IMR-90 (cell line): ENCODE results near the gene TEPSIN. TPM values are rescaled to one million over a fixed set of nuclear protein-coding genes. Genes with fewer than 3 reads are reported as not detected.

ENCODE experiments used
- ATAC-seq: fragments of 200-7000 bp; cut with Tn5 transposase; 2 replicates; pipeline ENCODE4 v1.9.1; 2020; ENCODE audit warnings: low read depth, mild to moderate bottlenecking, moderate library complexity
- BruUV-seq: library from RNA; stranded (reverse); fragments of 400-500 nt; replicated peaks from 2 replicates; lab custom pipeline; 2021; lab: Mats Ljungman, UMichigan
- CTCF ChIA-PET: fragments of 300-600 bp; formaldehyde crosslinking; extraction: SDS; loops from one replicate; lab custom pipeline; 2021; ENCODE audit warnings: antibody characterized with exemption; lab: Yijun Ruan, JAX
- POLR2A ChIA-PET: fragments of 300-600 bp; sonication (Branson Sonifier 250); formaldehyde crosslinking; loops from one replicate; lab custom pipeline; 2022; ENCODE audit warnings: antibody characterized with exemption; ENCODE audit not compliant: unreplicated experiment; lab: Charles Lee
- DNase-seq: peaks from one replicate; pipeline ENCODE4 v3.0.0; 2013
- H2AFZ ChIP-seq: replicated peaks from 2 replicates; pipeline ENCODE3; 2013; ENCODE audit warnings: low read length, mild to moderate bottlenecking; ENCODE audit not compliant: poor library complexity
- H2AK5ac ChIP-seq: 2 replicates; pipeline ENCODE4 v1.6.1; 2013; ENCODE audit warnings: low read depth, low read length, inconsistent platforms
- H2AK9ac ChIP-seq: replicated peaks from 2 replicates; pipeline ENCODE3; 2013; ENCODE audit warnings: mild to moderate bottlenecking, low read depth, low read length, moderate library complexity; ENCODE audit not compliant: poor library complexity
- H2BK120ac ChIP-seq: 2 replicates; pipeline ENCODE4 v1.6.1; 2013; ENCODE audit warnings: low read depth, low read length, inconsistent platforms
- H2BK15ac ChIP-seq: 3 replicates; pipeline ENCODE4 v1.6.1; 2013; ENCODE audit warnings: low read depth, low read length, inconsistent platforms
- H2BK20ac ChIP-seq: 2 replicates; pipeline ENCODE4 v1.6.1; 2013; ENCODE audit warnings: low read depth, mild to moderate bottlenecking, inconsistent platforms, low read length, moderate library complexity
- H2BK5ac ChIP-seq: 2 replicates; pipeline ENCODE4 v1.6.1; 2013; ENCODE audit warnings: mild to moderate bottlenecking, low read depth, low read length, inconsistent platforms; ENCODE audit not compliant: poor library complexity, severe bottlenecking
- H3K14ac ChIP-seq: replicated peaks from 2 replicates; pipeline ENCODE4 v1.6.1; 2013; ENCODE audit warnings: low read depth, low read length, inconsistent platforms
- H3K18ac ChIP-seq: 2 replicates; pipeline ENCODE4 v1.6.1; 2013; ENCODE audit warnings: low read depth, low read length, control low read depth
- H3K23ac ChIP-seq: 2 replicates; pipeline ENCODE4 v1.6.1; 2013; ENCODE audit warnings: low read depth, low read length, inconsistent platforms
- H3K27ac ChIP-seq: 2 replicates; pipeline ENCODE4 v1.5.1; 2013; ENCODE audit warnings: mild to moderate bottlenecking, control low read depth, low read length; ENCODE audit not compliant: insufficient read depth
- H3K27me3 ChIP-seq: 2 replicates; pipeline ENCODE4 v1.6.1; 2013; ENCODE audit warnings: low read length; ENCODE audit not compliant: control insufficient read depth, insufficient read depth
- H3K36me3 ChIP-seq: 2 replicates; pipeline ENCODE4 v1.6.1; 2013; ENCODE audit warnings: low read length, mixed read lengths; ENCODE audit not compliant: control insufficient read depth, insufficient read depth
- H3K4ac ChIP-seq: 2 replicates; pipeline ENCODE4 v1.6.1; 2013; ENCODE audit warnings: low read depth, low read length, inconsistent platforms
- H3K4me1 ChIP-seq: 2 replicates; pipeline ENCODE4 v1.6.1; 2013; ENCODE audit warnings: low read length, mixed read lengths; ENCODE audit not compliant: control insufficient read depth, insufficient read depth
- H3K4me2 ChIP-seq: 2 replicates; pipeline ENCODE4 v1.6.1; 2013; ENCODE audit warnings: low read depth, mild to moderate bottlenecking, control low read depth, low read length, moderate library complexity
- H3K4me3 ChIP-seq: 2 replicates; pipeline ENCODE4 v1.5.1; 2013; ENCODE audit warnings: low read depth, mild to moderate bottlenecking, control low read depth, low read length, moderate library complexity; ENCODE audit not compliant: insufficient read depth
- H3K56ac ChIP-seq: 2 replicates; pipeline ENCODE4 v1.6.1; 2013; ENCODE audit warnings: low read length, inconsistent platforms; ENCODE audit not compliant: insufficient read depth; ENCODE audit errors: extremely low read depth
- H3K79me1 ChIP-seq, 2 experiments: 2 replicates each; pipeline ENCODE4 v1.6.1; 2013; ENCODE audit warnings: low read length in 2 of 2, inconsistent platforms in 1 of 2, low read depth in 1 of 2
- H3K9ac ChIP-seq: 2 replicates; pipeline ENCODE4 v1.6.1; 2013; ENCODE audit warnings: low read depth, low read length, control low read depth
- H3K9me1 ChIP-seq: 2 replicates; pipeline ENCODE4 v1.6.1; 2013; ENCODE audit warnings: low read length, inconsistent platforms; ENCODE audit not compliant: insufficient read depth
- H3K9me3 ChIP-seq: 2 replicates; pipeline ENCODE4 v1.6.1; 2013; ENCODE audit warnings: low read length; ENCODE audit not compliant: control insufficient read depth, insufficient read depth
- H4K20me1 ChIP-seq: 2 replicates; pipeline ENCODE4 v1.6.1; 2013; ENCODE audit warnings: low read length, inconsistent platforms; ENCODE audit not compliant: insufficient read depth
- H4K5ac ChIP-seq: 2 replicates; pipeline ENCODE4 v1.6.1; 2013; ENCODE audit warnings: mild to moderate bottlenecking, low read depth, low read length, control low read depth
- H4K8ac ChIP-seq, 2 experiments: 2 replicates each; pipeline ENCODE4 v1.6.1; 2013; ENCODE audit warnings: low read depth in 2 of 2, low read length in 2 of 2, control low read depth in 1 of 2, inconsistent platforms in 1 of 2
- H4K91ac ChIP-seq: 2 replicates; pipeline ENCODE4 v1.6.1; 2013; ENCODE audit warnings: low read depth, low read length, inconsistent platforms; ENCODE audit not compliant: insufficient read depth
- FOS ChIP-seq: fragments of 150-350 bp; IDR thresholded peaks from 2 replicates; pipeline ENCODE4 v1.6.1; 2016; ENCODE audit warnings: low read depth, low read length
- MAZ ChIP-seq: IDR thresholded peaks from 2 replicates; pipeline ENCODE4 v1.6.1; 2012; ENCODE audit warnings: low read depth, mild to moderate bottlenecking, low read length, improper control_type of control experiment, moderate library complexity, borderline replicate concordance
- RAD21 ChIP-seq: IDR thresholded peaks from 2 replicates; pipeline ENCODE4 v1.6.1; 2012; ENCODE audit warnings: low read length, improper control_type of control experiment
- RFX5 ChIP-seq: IDR thresholded peaks from 2 replicates; pipeline ENCODE4 v1.8.0; 2012; ENCODE audit warnings: low read depth, mild to moderate bottlenecking, low read length, moderate library complexity
- USF2 ChIP-seq: fragments of 150-350 bp; IDR thresholded peaks from 2 replicates; pipeline ENCODE4 v1.6.1; 2017; ENCODE audit warnings: mild to moderate bottlenecking, antibody characterized with exemption, low read length, low read depth
- WGBS, 2 experiments: methylation state at CpG; one replicate each; pipeline versions ENCODE4 v1.1.5 to v1.1.7; 2013; ENCODE audit warnings: missing lambda C conversion rate in 2 of 2; ENCODE audit not compliant: insufficient read length in 1 of 2; ENCODE audit errors: extremely low coverage in 2 of 2; 5-methylcytosine and 5-hydroxymethylcytosine counted together
- dilution Hi-C: fragments of 300-500 bp; cut with HindIII; formaldehyde crosslinking; loops from one replicate; pipeline ENCODE4 v1.14.3; 2018; ENCODE audit warnings: low sequenced_read_pairs; ENCODE audit not compliant: unreplicated experiment
- in situ Hi-C: fragments of 300-500 bp; cut with MboI; formaldehyde crosslinking; loops from 3 replicates; pipeline ENCODE4 v1.14.3; 2019; ENCODE audit warnings: low sequenced_read_pairs, inconsistent platforms, mixed read lengths
- intact Hi-C: fragments of 100-400 bp; cut with micrococcal nuclease; formaldehyde crosslinking; loops from 2 replicates; pipeline ENCODE4 v1.10.0; 2022
- polyA plus RNA-seq, 3 experiments: library from polyadenylated mRNA; depleted of rRNA; stranded (reverse); fragments of >200 nt; gene quantifications; 2 replicates each; pipeline ENCODE4 v1.2.3, GENCODE V29; 2012; ENCODE audit warnings: low replicate concordance in 1 of 3
- total RNA-seq: library from RNA; depleted of rRNA; stranded (reverse); fragments of >200 nt; gene quantifications from 2 replicates; pipeline ENCODE4 v1.2.3, GENCODE V29; 2012

TEPSIN gene
- total and polyA plus RNA-seq, 2 of the 4 experiments (the other 2 are of a cell fraction) = 3.2 to 28.1 TPM

- peak within 1 kb of the TSS; percentile 24 for H3K9ac ChIP-seq
- H3K4me2 ChIP-seq = peak within 1 kb of the TSS; percentile 95
- no TSS peak for BruUV-seq
- H4K20me1 ChIP-seq = no peaks in the 10 kb centered on the region
- peak within 1 kb of the TSS; percentile 57 to 74; a peak in 2 of 4 replicates for H4K8ac ChIP-seq
- ATAC-seq (peak; percentile 98), DNase-seq (peak; percentile 97)
- H2BK20ac ChIP-seq = no peak within 1 kb of the TSS
- no peaks in the 10 kb centered on the region; the same call in none of the 2 replicates for H3K9me1 ChIP-seq
- H3K18ac ChIP-seq = no peak within 1 kb of the TSS
- peak within 1 kb of the TSS; percentile 89 for H2AK9ac ChIP-seq
- no peak within 1 kb of the TSS for H3K14ac ChIP-seq
- peaks cover 5% of the 10 kb centered on the region; the same call in 1 of the 2 replicates for H3K36me3 ChIP-seq
- H3K23ac ChIP-seq = no peak within 1 kb of the TSS
- WGBS, 2 experiments = 1% methylated on average over 36 of the region's 79 CpGs; no CpG with 5 or more reads in 1 of the 2 experiments
- peaks cover 11 to 17% of the 10 kb centered on the region in 2 experiments; a peak in 3 of 4 replicates for H3K79me1 ChIP-seq
- no peak within 1 kb of the TSS for H4K5ac ChIP-seq
- peak within 1 kb of the TSS; percentile 97 for H2AFZ ChIP-seq
- intact Hi-C loops = loop anchor here (5.0 kb wide), 1 partner anchor 81 kb away; no protein-coding TSS in a partner anchor
- H2BK5ac ChIP-seq = no peak within 1 kb of the TSS
- H2BK120ac ChIP-seq = no peak within 1 kb of the TSS
- H2BK15ac ChIP-seq = no peak within 1 kb of the TSS
- H3K27ac ChIP-seq = no peak within 1 kb of the TSS; the same call in 1 of the 2 replicates
- TF ChIP-seq USF2 (0 out of 2 replicates have a peak, but pooled peaks have one; percentile 10), FOS (peak; percentile 70; the same call in 1 of the 2 replicates), RAD21 (no peak), MAZ (peak; percentile 68; the same call in 1 of the 2 replicates), RFX5 (0 out of 2 replicates have a peak, but pooled peaks have one; percentile 19)
- dilution Hi-C loops = no loop called here
- peak within 1 kb of the TSS; percentile 28; the same call in 1 of the 2 replicates for H3K4ac ChIP-seq
- CTCF ChIA-PET = no interaction called here
- H3K27me3 ChIP-seq = no peaks in the 10 kb centered on the region
- H3K4me1 ChIP-seq = peaks cover 8% of the 10 kb centered on the region; the same call in 1 of the 2 replicates
- 0 out of 2 replicates have a peak within 1 kb of the TSS, but pooled peaks have one; percentile 9 for H2AK5ac ChIP-seq
- H4K91ac ChIP-seq = no peak within 1 kb of the TSS; the same call in 1 of the 2 replicates
- peaks cover 3% of the 10 kb centered on the region; the same call in 1 of the 2 replicates for H3K9me3 ChIP-seq
- POLR2A ChIA-PET = interaction anchor here (0.6 kb wide), 1 partner anchor 99 kb away, joined by 3 read pairs; no protein-coding TSS in a partner anchor
- in situ Hi-C loops = no loop called here
- H3K4me3 ChIP-seq = peak within 1 kb of the TSS; percentile 62
- H3K56ac ChIP-seq = peak within 1 kb of the TSS; percentile 10; the same call in 1 of the 2 replicates
These were observed 15.7 kb downstream of the TEPSIN start, which contains the start of gene CEP131 for GRCh38 chr17:81222906-81223761. Gene CEP131, minus strand, starts transcription at chr17:81222965. Its CDS starts 2,909 bp downstream, at chr17:81220056.
